Measurements from ENCODE around the gene PARD3B. TPM values are rescaled to one million over a fixed set of nuclear protein-coding genes. Genes with fewer than 3 reads are reported as not detected.

The PARD3B gene
- total and polyA plus RNA-seq, 2 of the 4 experiments (the other 2 are of a cell fraction): 3.3 to 15.6 TPM

DNA sequence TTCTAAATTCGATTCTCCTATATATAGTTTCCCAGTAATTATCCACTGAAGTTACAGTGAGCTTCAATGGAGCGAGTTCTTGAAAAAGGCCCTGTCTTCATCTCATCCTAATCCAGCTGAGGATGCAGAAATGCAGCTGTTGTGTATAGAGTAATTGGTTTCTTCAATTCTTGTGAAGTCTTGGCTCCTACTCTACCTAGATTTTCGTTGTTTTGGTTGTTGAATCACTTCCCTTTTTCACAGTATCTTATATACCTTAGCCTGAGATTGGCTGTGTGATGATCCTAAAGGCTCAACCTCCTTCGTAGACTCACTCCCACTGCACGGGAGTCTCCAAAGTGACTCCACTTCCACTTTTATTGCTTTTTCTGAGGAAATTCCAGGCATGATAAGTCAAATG is 280.4 kb downstream of the PARD3B start:
- Histone ChIP-seq H3K4me2 (ENCODE audit: low read depth, low read length) (no peak overlapping the region), H3K14ac (replicated peaks; ENCODE audit: low read depth, low read length) (no peak overlapping the region), H2BK120ac (ENCODE audit: low read depth, low read length) (no peak overlapping the region), H3K36me3 (ENCODE audit: control insufficient read depth, insufficient read depth, low read length) (no peaks in the 10 kb centered on the region), H2AFZ (replicated peaks; ENCODE audit: low read length, poor library complexity) (no peak overlapping the region), H4K8ac (ENCODE audit: low read depth in 2 of 2, low read length in 2 of 2) (no peak overlapping the region), H3K9ac (ENCODE audit: low read depth, low read length) (no peak overlapping the region), H3K27me3 (ENCODE audit: control insufficient read depth, insufficient read depth, low read length) (no peaks in the 10 kb centered on the region), H4K91ac (ENCODE audit: insufficient read depth, low read depth, low read length) (no peak overlapping the region), H3K27ac (ENCODE audit: insufficient read depth, low read length) (no peak overlapping the region), H2BK20ac (ENCODE audit: low read depth, low read length) (no peak overlapping the region), H4K20me1 (ENCODE audit: insufficient read depth, low read length) (no peaks in the 10 kb centered on the region), H3K4me1 (ENCODE audit: control insufficient read depth, insufficient read depth, low read length) (no peaks in the 10 kb centered on the region), H2BK5ac (ENCODE audit: low read depth, low read length, poor library complexity, severe bottlenecking) (no peak overlapping the region), H3K4me3 (ENCODE audit: insufficient read depth, low read depth, low read length) (no peak overlapping the region), H2AK9ac (replicated peaks; ENCODE audit: low read depth, low read length, poor library complexity) (no peak overlapping the region), H3K18ac (ENCODE audit: low read depth, low read length) (no peak overlapping the region), H3K23ac (ENCODE audit: low read depth, low read length) (no peak overlapping the region), H3K9me3 (ENCODE audit: control insufficient read depth, insufficient read depth, low read length) (peaks cover 3% of the 10 kb centered on the region; the same call in 1 of the 2 replicates), H2BK15ac (ENCODE audit: low read depth, low read length) (no peak overlapping the region), H4K5ac (ENCODE audit: low read depth, low read length) (no peak overlapping the region), H3K4ac (ENCODE audit: low read depth, low read length) (no peak overlapping the region), H3K79me1 (ENCODE audit: low read depth in 1 of 2, low read length in 2 of 2) (peaks cover 0 to 19% of the 10 kb centered on the region in 2 experiments; a peak in 3 of 4 replicates), H2AK5ac (ENCODE audit: low read depth, low read length) (no peak overlapping the region), H3K9me1 (ENCODE audit: insufficient read depth, low read length) (no peaks in the 10 kb centered on the region), H3K56ac (ENCODE audit: extremely low read depth, insufficient read depth, low read length) (no peak overlapping the region)
- WGBS, 2 experiments (ENCODE audit: extremely low coverage in 2 of 2, insufficient read length in 1 of 2): no CpG with 5 or more reads among the region's 5 CpGs
- dilution Hi-C loops (cut with HindIII; ENCODE audit: low sequenced_read_pairs, unreplicated experiment) (no loop called here), intact Hi-C loops (cut with micrococcal nuclease) (no loop called here), in situ Hi-C loops (cut with MboI; ENCODE audit: low sequenced_read_pairs) (no loop called here)
- ATAC-seq (ENCODE audit: low read depth) (no peak), DNase-seq (no peak)
- CTCF ChIA-PET: no interaction called here
- POLR2A ChIA-PET (ENCODE audit: unreplicated experiment): no interaction called here
- TF ChIP-seq RCOR1 (IDR thresholded peaks at IDR 0.05; ENCODE audit: insufficient replicate concordance, low read length) (no peak), SMC3 (IDR thresholded peaks at IDR 0.05; ENCODE audit: low read depth, low read length) (no peak)
- BruUV-seq (replicated peaks): no TSS peak
